SK-N-SH (cell line): ENCODE measurements around the gene GALK2.

Source experiments
- CTCF ChIP-seq: fragments of 200-600 bp; sonication (generic); IDR thresholded peaks from 2 replicates; pipeline ENCODE4 v1.6.1; 2017; ENCODE audit warnings: antibody characterized with exemption, mild to moderate bottlenecking, moderate library complexity
- EZH2phosphoT487 ChIP-seq: fragments of 200-600 bp; sonication (generic); IDR thresholded peaks from 2 replicates; pipeline ENCODE4 v1.6.1; 2017; ENCODE audit warnings: low read depth, mixed run types, mild to moderate bottlenecking, antibody characterized with exemption, moderate library complexity, borderline replicate concordance
- FOXJ3 ChIP-seq: sonication (generic); formaldehyde crosslinking; IDR thresholded peaks from 2 replicates; pipeline ENCODE4 v1.5.1; 2020; ENCODE audit warnings: mild to moderate bottlenecking, missing genetic modification reagents
- FOXM1 ChIP-seq: IDR thresholded peaks from 2 replicates; pipeline ENCODE4 v1.4.0; 2012; ENCODE audit warnings: low read depth, mild to moderate bottlenecking
- TAF1 ChIP-seq: IDR thresholded peaks from 2 replicates; pipeline ENCODE4 v1.6.1; 2012; ENCODE audit warnings: low read depth, mild to moderate bottlenecking, low read length, moderate library complexity, borderline replicate concordance

GRCh38 chr15:49229922-49230321, 59.9 kb downstream of the GALK2 start:
- no peak for TF ChIP-seq CTCF
- TF ChIP-seq FOXM1, result no peak
- TF ChIP-seq EZH2phosphoT487, result no peak
- no peak for TF ChIP-seq FOXJ3
- no peak for TF ChIP-seq TAF1
